MV-4-11 (cell line): ENCODE results near the gene EMX1.

Experiments used
- DNase-seq: peaks from one replicate; lab custom pipeline; 2025; lab: John Stamatoyannopoulos, UW

The EMX1 gene

GRCh38 chr2:72980535-72981217 lies 63.4 kb downstream of the EMX1 start:
- no peak for DNase-seq

- DNase-seq: no peak
Observed at GRCh38 chr2:72981536-72981935, 64.2 kb downstream of the EMX1 start.

GRCh38 chr2:72982219-72982618 lies 64.9 kb downstream of the EMX1 start:
- no peak for DNase-seq

- DNase-seq: no peak
Observed at GRCh38 chr2:72982781-72983499, 65.6 kb downstream of the EMX1 start.

- no peak for DNase-seq
Observed at GRCh38 chr2:72983500-72984161, 66.3 kb downstream of the EMX1 start.

GRCh38 chr2:72984172-72984671 lies 66.9 kb downstream of the EMX1 start:
- DNase-seq: no peak
